ENCODE data around the gene C3orf70.

C3orf70 gene

GRCh38 chr3:185046164-185046515 lies 106.7 kb downstream of the C3orf70 start:
- DNase-seq, result no peak

DNA sequence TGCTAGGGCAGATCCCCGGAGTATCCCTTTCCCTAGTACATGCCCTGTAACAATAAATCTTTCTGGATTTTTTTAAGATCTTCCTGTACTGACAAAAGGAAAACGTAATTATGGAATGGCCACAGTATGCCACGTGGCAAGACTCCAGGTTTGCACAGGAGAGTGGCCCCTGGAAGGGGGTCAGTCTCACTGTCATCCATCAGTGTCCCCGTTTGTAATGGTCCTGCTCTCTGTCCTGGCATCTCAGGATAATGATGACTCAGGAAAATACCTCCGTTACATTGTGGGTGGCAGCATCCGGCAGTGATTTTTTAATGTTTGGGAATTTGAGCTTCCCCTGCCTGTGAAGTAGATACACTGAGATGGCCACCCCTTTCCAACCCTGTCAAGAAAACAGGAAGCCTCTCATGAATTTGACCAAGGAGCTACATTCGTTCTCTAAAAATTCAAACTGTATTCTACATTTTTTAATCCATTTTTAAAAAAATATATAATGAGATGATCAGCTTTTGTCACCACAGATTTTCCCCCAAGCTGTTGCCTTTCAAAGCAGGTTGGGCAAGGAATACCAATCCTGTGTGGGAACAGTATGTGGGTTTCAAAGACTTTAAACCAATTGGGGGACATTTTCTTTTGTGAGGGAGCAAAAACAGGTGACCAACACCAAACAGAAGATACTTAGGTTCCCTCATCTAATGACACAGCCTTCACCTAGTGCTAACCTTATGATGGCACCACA lies 110.4 kb downstream of the C3orf70 start:
- no peak for DNase-seq

DNA sequence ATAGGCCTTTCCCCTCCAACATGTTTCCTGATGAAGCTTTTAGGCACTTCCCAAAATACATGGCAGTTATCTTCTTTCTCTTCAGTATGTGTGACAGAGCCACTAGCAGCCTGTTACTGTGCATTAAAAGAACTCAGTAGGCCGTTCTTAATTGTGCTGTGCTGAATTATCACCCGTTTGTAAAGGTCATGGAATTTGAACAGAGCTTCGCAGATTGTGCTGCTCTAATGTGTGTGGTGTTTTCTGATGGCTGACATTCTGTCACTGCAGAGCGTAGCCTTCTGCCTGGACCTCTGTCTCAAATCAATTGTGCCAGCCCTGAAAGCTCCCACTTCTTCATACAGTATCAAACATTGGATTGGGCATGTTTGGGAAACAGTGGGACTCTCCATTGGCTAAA lies 111.3 kb downstream of the C3orf70 start:
- no peak for DNase-seq

DNA sequence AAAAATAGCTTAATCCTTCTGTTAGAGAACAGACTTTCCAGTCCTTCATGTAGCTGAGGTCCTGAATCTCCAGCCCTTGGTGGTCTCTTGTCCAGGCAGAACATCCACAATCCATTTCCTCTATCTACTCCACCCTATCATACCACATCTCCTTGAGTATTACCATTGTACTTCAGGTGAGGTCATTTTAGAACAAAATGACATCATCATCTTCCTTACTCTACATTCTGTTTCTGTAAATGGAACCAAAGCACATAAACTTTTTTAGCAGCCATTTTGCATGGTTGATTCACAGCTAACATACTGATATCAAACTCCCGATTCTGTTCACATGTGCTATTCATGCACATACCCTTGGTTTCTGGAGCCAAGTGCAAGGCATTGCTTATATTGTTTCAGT lies 112.4 kb downstream of the C3orf70 start:
- no peak for DNase-seq

GRCh38 chr3:185037801-185038200 lies 115.1 kb downstream of the C3orf70 start:
- DNase-seq, result no peak

GRCh38 chr3:185030951-185031350 lies 121.9 kb downstream of the C3orf70 start:
- no peak for DNase-seq

GRCh38 chr3:185030399-185030798 lies 122.5 kb downstream of the C3orf70 start:
- DNase-seq, result no peak

- no peak for DNase-seq
Measured at GRCh38 chr3:185029086-185029485, 123.8 kb downstream of the C3orf70 start.

DNA sequence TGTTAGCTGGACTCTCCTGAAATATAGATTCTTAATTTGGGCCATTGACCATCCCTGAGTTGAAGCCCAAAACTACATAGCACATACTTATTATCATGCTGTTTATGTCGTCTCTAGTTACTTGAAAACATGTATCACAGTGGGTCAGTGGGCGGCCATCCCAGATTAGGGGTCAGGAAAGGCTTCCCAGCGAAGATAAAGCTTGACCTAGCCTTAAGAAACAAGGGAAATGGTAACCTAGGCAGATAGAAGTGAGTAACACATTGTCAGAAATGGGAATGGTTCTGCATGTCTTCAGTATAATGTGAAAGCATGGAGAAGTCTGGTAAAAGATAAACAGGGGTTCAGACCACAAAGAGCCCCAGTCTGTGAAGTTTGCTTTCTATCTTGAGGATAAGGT lies 124.7 kb downstream of the C3orf70 start:
- no peak for DNase-seq
